A673 (cell line): ENCODE data around the gene NACA2.

ENCODE experiments used
- EZH2 ChIP-seq: fragments of 200-600 bp; sonication (generic); IDR thresholded peaks from 2 replicates; pipeline ENCODE4 v1.6.1; 2017; ENCODE audit warnings: borderline replicate concordance, low read depth, mild to moderate bottlenecking, mixed read lengths, antibody characterized with exemption, low read length; ENCODE audit not compliant: poor library complexity, severe bottlenecking
- TF ChIP-seq, protein P1 (sequence below): fragments of 300-800, 200-600 bp; sonication (generic); conservative IDR thresholded peaks from 2 replicates; pipeline ENCODE4 v1.5.1; 2017; ENCODE audit warnings: low read depth, mild to moderate bottlenecking, antibody characterized with exemption, low read length, moderate library complexity, mixed read lengths

DNA sequence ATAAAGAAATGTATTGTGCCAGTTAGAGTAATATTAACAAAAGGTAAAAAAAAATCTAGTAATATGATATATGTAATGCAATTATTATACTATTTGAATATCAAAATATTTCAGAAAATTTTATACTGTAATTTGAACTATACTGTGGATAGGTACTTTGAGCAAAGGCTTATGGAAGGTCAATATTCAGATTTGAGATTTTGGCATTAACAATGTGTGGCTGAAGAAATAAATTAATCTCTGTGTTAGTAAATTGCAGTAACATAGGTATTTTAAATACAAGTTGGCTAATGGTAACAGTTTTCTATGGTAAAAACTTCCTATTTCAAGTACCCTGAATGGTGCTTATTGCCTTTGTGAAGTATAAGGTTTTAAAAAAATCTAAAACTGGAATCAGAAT lies 23.2 kb upstream of the NACA2 start:
- TF ChIP-seq, protein P1, sequence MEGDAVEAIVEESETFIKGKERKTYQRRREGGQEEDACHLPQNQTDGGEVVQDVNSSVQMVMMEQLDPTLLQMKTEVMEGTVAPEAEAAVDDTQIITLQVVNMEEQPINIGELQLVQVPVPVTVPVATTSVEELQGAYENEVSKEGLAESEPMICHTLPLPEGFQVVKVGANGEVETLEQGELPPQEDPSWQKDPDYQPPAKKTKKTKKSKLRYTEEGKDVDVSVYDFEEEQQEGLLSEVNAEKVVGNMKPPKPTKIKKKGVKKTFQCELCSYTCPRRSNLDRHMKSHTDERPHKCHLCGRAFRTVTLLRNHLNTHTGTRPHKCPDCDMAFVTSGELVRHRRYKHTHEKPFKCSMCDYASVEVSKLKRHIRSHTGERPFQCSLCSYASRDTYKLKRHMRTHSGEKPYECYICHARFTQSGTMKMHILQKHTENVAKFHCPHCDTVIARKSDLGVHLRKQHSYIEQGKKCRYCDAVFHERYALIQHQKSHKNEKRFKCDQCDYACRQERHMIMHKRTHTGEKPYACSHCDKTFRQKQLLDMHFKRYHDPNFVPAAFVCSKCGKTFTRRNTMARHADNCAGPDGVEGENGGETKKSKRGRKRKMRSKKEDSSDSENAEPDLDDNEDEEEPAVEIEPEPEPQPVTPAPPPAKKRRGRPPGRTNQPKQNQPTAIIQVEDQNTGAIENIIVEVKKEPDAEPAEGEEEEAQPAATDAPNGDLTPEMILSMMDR, result no peak
- no peak for TF ChIP-seq EZH2
